GM19455 (cell line): ENCODE data around the gene MED31.
"Not testable (repeated sequence)": the region's sequence is repeated elsewhere in the genome, so short reads cannot be mapped to it uniquely, and the experiment has no call there.

Source experiments
- ATAC-seq: cut with Tn5 transposase; IDR thresholded peaks from one replicate; pipeline ENCODE4 v1.9.1; 2021; ENCODE audit not compliant: unreplicated experiment

MED31 gene

DNA sequence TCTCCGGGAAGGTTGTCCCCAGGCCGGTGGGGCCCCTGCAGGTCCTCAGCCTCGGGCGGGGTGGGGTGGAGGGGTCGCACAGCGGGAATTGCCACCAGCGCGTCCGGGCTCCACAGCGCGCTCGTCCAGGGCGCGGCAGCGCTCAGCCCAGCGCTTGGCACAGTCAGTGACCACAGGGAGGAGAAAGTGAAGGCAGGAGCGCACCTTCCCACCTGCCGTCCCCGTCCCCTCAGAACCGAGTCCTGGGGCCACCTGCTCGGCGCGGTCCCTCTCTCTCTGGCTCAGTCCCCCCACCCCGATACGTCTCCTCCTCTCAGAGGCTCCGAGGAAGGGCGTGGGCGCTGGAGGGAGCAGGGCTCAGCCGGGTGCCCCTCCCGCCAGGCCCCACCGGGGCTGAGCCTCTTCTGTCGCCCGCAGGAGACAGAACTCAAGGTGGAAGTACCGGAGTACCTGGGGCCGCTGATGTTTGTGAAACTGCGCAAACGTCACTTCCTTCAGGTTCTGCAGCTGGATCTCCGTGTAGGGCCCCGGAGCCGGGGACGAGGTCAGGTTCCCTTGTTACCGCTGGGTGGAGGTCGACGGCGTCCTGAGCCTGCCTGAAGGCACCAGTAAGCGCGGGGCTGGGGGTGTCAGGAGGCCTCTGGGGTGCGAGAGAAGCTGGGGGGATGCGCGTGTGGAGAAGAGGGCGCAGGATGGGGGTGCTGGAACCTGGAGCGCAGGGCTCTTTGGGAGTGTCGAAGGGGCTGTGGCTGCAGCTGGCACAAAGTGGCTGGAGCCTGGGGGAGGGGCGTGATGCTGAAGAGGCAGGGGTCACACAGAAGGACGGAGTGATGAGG is 5.6 kb upstream of the MED31 start:
- ATAC-seq, result not testable (repeated sequence)

- ATAC-seq, result not testable (repeated sequence)
Measured at GRCh38 chr17:6655732-6656361, 4.4 kb upstream of the MED31 start.

GRCh38 chr17:6654841-6655731 is 3.7 kb upstream of the MED31 start:
- ATAC-seq, result no peak

DNA sequence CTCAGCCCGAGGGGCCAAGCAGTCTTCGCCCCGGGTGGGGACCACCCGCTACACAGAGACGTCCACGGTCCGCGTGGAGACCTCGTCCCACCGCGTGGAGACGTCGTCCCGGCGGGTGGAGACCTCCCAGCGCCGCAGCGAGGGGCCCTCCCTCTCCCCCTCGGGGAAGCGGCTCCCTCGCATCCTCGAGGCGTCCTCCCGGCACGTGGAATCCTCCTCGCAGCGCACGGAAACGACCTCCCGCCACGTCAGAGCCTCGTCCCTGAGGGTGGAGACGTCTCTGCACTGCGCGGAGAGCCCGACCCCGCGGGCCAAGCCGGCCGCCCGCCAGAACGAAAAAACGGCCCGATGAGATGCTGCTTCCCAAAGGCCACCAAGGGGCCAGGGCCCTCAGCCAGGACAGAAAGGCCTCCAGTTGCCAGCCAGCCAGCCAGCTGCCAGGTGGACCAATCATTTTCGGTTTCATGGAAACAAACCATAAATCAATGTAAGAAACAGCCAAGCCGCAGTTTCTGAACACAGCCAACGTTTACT is 581 bp upstream of the MED31 start:
- peak; percentile 6 for ATAC-seq

DNA sequence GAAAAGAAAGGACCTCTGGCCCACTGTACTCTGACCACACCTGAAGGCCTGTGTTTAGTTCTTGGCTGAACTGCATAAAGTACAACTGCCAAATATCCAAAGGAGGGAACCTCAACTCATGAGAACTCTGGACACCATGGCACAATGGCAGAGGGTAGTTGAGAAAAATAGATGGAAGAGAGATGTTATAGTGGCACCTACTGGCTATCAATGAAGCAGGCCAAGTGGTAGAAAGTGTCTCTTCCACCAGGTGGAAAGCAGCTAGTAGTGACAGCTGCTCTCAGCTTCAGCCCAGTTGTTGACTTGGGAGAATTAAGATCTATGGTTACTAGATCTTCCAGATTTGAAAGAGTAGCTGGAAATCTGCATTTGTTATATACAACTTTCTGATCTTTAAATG is 3.2 kb downstream of the MED31 start:
- no peak for ATAC-seq

DNA sequence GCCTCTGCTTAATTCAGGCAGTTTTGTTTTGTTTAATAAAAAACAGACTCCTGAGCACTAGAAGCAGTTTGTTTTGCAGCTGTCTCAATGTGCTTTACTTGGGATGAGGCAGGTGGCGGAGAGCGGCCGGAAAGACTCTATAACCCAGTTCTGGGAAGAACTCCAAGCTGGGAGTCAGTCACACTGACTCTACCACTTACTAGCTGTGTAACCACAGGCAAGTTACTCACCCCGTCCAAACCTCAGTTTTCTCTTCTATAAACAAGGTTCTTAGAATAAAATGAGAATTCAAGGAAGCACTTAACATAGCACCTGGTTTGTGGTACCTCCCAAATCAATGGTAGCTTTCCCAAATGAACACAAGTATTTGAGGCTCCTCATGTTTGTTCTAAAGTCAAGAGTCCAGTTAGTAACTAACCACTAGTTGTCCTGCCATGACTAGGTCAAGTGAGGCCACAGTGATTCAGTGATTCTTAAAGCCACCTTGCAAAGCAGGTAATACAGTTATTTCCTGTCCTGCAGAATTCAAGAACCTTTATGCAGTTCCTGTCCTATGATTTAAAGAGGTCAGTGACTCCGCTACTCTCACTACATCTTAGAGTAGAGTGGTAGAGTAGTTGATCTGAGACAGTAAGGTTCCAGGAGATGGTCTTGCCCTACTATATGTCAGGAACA is 7.8 kb downstream of the MED31 start:
- no peak for ATAC-seq

DNA sequence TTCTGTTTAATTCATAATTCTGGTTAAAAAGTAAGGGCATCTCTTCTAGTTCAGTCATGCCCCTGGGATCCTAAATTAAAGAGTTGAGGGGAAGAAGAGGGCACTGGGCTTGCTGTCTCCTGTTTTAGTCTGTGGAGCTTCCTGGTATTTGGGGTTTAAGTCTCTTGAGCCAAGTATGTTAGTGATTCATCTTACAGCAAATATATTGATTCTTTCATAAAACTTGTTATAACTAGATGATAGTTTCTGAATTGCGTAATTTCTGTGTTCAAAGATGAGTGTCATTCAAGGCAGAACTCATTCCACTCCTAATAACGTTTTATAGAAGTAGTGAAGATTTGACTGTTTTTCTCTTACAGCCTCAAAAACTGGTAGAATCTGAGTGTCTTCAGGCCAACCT is 8.8 kb downstream of the MED31 start:
- no peak for ATAC-seq

- ATAC-seq, result no peak
Measured at GRCh38 chr17:6641247-6641863, 10.1 kb downstream of the MED31 start.

DNA sequence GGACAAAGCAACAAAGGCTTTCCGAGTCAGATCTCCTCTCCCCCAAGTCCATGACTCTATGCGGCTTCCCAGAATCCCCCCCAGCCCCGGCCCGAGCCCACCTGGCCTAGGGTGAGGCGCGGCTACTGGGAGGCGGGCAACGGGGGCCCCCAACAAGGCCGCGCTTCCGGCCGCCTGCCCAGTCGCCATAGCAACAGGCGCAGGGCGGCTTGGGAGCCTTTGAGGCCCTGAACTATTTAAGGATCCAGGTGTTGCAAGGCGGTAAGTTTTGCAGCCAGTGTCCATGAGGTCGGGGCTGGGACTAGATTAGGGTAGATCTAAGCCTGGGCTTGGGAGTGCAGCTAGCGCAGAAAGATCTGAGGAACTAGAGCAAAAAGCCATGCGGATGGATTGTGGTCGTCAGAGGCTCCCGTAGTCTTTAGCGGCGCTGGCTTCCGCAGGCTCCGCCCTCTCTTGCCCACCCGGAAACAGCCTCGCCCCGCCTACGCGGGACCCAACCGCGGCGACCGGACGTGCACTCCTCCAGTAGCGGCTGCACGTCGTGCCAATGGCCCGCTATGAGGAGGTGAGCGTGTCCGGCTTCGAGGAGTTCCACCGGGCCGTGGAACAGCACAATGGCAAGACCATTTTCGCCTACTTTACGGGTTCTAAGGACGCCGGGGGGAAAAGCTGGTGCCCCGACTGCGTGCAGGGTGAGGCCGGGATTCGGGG is 10.7 kb downstream of the MED31 start, which contains the start of the genes KIAA0753 and TXNDC17:
Gene KIAA0753, minus strand, starts transcription at position 176 of the 711 bp plus-strand sequence. CDS start 5,608 bp downstream, outside the sequence.
Gene TXNDC17, plus strand, starts transcription at position 525 of the 711 bp plus-strand sequence. Its CDS starts 23 bp downstream, at position 548.
- peak; percentile 87 for ATAC-seq

- ATAC-seq, result peak; percentile 5
Measured at GRCh38 chr17:6639586-6640535, 11.5 kb downstream of the MED31 start.

GRCh38 chr17:6639014-6639585 is 12.3 kb downstream of the MED31 start:
- ATAC-seq, result no peak

- ATAC-seq, result no peak
Measured at GRCh38 chr17:6638046-6638908, 13.1 kb downstream of the MED31 start.

DNA sequence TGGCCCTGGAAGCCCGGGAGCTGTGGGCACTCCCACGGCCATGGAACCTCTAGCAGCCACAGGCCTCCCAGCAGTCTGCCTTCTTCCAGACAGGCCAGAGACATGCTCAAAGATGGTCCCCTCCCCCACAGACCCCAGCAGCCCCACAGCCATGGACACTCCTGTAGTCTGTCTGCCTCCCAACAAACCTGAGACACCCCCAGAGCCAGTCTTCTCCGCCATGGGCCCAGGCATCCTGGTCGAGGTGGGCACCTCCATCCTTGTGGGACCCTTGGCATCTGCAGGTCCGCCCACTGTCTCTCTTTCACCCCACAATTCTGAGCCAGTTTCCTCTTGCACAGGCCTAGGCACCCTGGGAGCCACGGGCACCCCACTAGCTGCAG is 14.0 kb downstream of the MED31 start:
- ATAC-seq, result no peak

DNA sequence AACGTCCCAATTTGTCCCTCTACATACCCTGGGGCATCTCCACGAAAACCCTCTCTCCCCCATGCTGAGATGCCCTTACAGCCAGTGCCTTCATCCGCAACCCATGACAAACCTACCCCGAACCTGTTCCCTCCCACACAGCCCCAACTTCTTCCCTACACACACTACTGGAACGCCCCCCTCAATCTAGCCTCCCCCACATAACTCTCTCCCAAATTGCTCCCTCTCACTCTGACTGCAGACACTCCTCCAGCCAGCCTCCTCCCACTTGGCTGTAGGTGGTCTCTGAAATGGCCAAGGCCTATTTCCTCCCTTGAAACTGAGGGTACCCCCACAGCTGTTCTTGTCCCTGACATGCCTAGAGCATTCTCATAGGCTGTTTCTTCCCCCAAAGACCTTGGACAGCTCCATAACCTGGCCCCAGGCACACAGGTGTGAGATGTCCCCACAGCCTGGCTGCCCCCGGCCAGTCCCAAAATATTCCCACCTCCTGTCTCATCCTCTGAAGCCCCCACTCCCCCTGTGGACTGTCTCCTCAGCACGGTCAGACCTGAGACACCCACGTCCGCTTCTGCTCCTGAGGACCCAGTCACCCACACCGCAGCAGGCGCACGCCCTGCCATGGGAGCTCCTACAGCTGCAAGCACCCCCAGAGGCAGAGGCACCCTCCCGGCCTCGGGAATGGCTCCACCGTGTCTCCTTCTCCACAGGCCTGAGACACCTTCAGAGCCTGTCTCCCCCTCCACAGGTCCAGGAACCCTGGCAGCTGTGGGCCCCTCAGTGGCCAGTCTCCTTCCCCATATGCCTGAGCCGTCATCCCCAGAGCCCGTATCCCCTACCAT is 14.6 kb downstream of the MED31 start:
- no peak for ATAC-seq

DNA sequence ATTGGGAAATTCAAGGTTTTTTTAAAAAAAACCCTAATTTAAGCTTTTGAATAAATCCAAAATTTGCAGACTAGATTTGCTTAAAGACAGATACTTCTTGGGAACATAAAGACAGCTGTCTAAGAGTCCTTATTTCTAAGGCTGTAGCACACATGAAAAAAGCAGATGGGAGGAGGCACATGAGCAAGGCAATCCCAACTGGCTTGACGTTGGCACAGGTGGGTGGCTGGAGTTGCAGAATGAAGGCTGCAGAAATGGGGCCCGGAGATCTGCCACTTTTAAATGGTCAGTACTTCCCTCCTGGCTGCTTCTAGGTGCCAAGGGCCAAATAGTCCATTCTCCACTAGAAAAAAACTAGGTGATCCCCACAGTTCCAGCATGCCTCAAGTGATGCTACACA is 15.3 kb downstream of the MED31 start:
- no peak for ATAC-seq

DNA sequence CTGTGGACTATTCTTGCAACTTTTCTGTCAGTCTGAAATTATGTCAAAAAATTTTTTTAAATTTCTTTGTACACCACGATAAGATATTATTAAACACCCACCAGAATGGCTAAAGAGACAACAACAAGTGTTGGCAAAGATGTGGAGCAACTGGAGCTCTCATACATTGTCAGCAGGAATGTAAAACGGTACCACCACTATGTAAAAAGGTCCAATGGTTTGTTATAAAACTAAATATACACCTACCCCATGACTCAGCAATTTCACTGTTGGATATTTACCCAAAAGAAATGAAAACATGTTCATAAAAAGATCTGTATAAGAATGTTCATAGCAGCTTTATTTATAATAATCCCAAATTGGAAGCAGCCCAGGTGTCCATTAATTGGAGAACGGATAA is 18.1 kb downstream of the MED31 start:
- no peak for ATAC-seq
